Activated CD8-positive, alpha-beta memory T cell treated with anti-CD3 and anti-CD28 coated beads for 1 hour (primary cell): ENCODE results near the gene ZC3H7B.
"Not testable (repeated sequence)": the region's sequence is repeated elsewhere in the genome, so short reads cannot be mapped to it uniquely, and the experiment has no call there.

Source experiments
- DNase-seq, 2 donors: peaks; one replicate each; pipeline ENCODE4 v3.0.0-alpha.2; 2020; ENCODE audit warnings: low read depth in 1 of 2; ENCODE audit errors: extremely low read depth in 1 of 2

The ZC3H7B gene, protein sequence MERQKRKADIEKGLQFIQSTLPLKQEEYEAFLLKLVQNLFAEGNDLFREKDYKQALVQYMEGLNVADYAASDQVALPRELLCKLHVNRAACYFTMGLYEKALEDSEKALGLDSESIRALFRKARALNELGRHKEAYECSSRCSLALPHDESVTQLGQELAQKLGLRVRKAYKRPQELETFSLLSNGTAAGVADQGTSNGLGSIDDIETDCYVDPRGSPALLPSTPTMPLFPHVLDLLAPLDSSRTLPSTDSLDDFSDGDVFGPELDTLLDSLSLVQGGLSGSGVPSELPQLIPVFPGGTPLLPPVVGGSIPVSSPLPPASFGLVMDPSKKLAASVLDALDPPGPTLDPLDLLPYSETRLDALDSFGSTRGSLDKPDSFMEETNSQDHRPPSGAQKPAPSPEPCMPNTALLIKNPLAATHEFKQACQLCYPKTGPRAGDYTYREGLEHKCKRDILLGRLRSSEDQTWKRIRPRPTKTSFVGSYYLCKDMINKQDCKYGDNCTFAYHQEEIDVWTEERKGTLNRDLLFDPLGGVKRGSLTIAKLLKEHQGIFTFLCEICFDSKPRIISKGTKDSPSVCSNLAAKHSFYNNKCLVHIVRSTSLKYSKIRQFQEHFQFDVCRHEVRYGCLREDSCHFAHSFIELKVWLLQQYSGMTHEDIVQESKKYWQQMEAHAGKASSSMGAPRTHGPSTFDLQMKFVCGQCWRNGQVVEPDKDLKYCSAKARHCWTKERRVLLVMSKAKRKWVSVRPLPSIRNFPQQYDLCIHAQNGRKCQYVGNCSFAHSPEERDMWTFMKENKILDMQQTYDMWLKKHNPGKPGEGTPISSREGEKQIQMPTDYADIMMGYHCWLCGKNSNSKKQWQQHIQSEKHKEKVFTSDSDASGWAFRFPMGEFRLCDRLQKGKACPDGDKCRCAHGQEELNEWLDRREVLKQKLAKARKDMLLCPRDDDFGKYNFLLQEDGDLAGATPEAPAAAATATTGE

DNA sequence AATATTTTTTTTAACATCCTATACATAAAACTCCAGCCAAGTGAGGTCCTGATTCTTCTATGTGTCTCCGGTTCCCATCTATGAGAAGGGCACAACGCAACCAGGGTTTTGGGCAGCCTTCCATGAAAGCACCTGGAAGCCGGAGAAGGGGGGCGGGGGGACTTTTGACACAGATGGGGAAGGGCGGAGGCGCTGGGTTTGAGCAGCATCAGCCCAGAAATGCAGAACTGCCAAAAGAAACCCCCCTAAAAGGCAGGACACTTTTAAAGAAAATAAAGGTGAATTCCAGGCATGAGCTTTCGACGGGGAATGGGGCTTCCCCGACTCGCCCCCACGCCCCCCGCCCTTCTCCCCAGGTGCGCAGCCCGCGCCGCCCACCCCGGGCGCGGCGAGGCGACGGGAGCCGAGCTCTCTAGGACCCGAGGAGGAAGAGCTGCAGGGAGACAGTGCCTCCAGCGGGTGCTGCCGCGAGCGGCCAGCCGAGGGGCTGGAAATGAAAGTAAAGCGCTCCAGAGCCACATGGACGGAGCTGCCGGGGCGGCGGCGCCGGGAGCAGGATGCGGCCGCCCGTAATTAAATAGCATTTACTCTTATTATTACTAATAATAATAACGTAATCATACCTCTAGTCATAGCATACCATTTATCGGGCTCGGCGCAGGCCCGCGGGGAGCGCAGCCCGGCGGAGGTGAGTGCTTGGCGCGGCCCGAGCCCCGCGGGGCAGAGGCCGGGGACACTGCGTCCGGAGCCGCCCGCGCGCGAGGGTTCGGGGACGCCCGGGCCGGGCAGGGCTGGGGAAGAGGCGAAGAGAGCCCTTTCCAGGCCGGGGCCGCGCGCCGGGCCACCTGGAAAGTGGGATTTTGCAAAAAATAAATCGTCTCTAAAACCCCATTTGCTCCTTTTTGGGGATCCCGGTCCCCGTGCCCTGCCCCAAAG, at the start of gene ZC3H7B:
Gene ZC3H7B (plus strand): TSS at position 441 of the 936 bp plus-strand sequence. CDS start 19,136 bp downstream, outside the sequence.
- DNase-seq: peak; percentile 52 to 67

DNA sequence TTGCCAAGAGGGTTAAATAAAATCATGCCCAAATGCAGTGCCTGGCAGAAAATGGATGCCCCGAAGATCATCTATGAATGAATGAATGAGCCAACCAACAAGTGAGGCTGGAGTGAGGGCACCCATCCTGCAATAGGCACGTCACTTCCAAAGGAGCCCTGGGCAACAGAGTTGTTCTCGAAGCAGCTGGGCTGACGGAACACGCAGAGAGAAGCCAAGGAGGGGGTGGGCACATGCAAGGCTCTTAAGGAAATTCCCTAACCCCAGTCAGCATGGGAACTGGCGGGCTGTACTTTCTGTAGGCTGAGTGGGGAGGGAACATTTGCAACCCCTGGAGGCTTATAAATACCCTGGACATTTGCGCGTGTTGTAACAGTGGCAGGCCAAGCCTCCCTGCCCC, 49.0 kb upstream of the ZC3H7B start:
- DNase-seq: no peak

DNA sequence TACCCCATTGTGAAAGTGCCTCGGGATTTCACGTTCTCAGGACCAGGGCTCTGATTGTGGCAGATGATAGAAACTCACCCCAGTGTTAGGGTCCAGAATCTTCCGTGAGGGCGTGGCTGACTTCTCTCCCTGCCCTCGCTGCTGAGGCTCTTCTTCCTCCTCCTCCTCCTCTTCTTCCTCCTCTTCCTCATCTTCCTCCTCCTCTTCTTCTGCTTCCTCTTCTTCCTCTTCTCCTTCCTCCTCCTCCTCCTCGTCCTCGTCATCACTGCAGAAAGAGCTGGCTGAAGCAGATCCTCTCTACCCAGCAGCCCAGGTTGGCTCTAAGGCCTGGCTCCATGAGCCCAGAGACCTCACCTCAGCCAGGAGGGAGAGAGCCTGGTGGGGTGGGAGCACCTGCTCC, 47.1 kb upstream of the ZC3H7B start:
- no peak for DNase-seq

- DNase-seq: no peak
Measured at GRCh38 chr22:41256254-41257253, 44.8 kb upstream of the ZC3H7B start.

DNA sequence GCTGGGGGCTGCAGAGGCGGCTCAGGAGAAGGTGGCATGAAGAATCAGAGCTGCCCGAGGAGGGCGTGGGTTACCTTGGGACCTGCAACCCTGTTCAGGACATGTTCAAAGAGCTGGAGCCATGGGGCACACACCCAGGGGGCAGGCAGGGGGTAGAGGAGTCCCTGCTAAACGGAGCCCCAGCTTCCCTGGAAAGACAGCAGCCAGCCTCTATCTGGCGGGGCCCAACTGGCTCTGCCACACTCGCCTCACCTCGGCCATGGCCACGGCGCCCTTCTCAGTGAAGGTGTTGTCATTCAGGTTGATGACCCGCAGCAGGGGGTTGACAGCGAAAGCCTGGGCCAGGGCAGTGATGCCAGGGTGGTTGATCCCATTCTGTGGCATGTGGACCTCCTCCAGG, 43.6 kb upstream of the ZC3H7B start:
- DNase-seq: no peak

DNA sequence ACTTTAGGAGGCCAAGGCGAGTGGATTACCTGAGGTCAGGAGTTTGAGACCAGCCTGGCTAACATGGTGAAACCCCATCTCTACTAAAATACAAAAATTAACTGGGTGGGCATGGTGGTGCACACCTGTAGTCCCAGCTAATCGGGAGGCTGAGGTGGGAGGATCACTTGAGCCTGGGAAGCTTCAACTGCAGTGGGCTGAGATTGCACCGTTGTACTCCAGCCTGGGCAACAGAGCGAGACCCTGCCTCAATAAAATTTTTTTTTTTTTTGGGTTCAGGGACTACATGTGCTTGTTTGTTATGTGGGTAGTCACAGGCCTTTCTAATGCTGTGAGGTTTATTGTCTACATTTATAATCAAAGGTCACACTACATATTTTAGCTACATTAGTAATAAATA, 41.6 kb upstream of the ZC3H7B start:
- not testable (repeated sequence) for DNase-seq

DNA sequence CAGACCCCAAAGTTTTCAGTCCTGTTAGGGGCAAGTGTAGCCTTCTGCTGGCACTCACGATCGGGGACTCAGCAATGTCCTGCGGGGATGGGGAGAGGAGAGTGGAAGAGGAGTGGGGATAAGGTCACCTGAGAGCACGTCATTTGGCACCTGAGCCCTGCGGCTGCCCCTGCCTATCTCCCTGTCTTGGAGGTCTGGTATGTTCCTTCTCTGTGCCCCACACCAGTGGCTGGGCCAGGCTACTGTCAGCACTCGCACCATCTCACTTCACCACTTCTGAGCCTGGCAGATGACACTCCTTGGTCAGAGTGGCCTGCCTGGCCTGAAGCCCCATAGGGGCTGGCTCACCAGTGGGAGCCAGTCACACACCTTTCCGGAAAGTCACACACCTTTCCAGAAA, 40.5 kb upstream of the ZC3H7B start:
- DNase-seq: no peak

GRCh38 chr22:41261541-41262249, 39.6 kb upstream of the ZC3H7B start:
- no peak for DNase-seq

DNA sequence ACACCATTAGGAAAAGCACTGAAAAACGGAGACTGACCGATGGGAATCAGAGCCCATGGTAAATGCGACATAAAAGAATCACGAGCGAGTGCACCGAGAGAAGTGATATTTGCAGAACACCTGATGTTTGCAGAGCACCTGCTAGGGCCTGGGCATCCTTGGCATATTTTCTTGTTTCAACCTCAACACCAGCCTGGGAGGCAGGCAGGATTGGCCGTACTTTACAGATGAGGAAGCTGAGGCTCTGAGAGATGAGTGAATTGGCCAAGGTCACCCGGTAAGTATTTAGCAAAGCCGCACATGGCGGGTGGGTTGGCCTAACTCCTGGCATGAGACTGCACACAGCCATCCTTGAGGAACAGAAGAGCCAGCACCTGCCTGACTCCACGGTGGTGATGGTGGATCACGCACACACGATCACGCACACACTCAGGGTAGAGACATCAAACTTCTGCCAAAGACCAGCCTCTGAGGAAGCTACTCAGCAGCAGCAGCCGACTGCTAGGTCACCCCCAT, 39.0 kb upstream of the ZC3H7B start:
- no peak for DNase-seq

- DNase-seq: no peak
Measured at GRCh38 chr22:41263704-41264103, 37.6 kb upstream of the ZC3H7B start.

DNA sequence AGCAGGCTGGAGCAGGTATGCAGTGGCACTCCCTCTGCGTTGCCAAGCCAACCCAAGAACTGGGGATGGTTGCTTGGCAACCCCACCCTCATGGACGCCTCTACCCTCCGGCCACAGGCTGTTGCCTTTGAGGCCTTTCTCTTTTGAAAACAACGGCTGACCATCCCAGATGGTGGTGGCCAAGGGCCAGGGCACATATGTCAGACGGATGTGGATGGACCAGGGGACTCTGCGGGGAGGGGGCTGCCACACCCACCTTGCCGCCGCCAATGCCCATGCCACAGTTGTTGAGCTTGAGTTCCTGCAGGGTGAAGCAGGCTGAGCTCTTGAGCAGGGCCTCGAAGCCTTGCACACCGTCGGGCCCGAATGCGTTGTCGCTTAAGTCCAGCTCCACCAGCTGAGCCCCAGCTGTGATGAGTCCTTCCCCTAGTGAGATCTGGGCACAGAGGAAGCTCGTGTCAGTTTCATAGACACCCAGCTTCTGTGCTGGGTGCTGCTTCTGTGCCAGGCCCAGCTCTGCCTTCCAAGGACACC, 36.9 kb upstream of the ZC3H7B start:
- DNase-seq: no peak

DNA sequence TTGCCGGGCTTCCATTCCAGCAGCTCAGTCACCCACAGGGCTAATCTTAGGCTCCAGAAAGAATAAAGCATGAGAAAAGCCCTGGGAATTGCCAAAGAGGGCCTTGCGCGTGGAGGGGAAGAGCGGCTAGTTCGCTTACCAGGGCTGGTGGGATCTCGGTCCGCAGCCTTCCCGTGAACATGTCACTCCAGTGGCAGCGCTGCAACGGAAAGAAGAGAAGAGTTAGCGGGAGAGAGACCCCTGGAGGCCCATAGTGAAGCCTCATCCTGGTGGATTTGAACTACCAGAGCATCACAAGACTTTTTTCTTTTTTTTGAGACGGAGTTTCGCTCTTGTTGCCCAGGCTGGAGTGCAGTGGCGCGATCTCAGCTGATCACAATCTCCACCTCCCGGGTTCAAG, 33.4 kb upstream of the ZC3H7B start:
- DNase-seq: no peak

DNA sequence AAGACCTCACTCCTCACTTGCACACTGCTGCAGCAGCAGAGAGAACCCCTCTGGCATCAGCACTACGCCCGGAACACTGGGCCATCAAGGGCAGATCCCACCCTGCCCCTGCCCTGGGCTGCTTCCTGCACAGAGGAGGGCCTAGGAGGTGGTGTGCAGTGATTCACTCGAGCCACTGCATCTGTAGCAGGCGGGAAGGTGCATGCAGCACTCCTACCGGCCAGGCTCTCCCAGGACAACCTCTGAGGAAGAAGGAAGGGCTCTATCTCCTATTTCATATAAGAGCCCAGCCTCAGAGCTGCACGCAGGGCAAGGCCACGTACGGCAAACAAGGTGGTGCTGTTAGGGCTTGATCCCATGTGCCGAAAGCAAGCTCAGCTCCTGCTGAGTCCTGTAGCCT, 29.5 kb upstream of the ZC3H7B start:
- DNase-seq: no peak

DNA sequence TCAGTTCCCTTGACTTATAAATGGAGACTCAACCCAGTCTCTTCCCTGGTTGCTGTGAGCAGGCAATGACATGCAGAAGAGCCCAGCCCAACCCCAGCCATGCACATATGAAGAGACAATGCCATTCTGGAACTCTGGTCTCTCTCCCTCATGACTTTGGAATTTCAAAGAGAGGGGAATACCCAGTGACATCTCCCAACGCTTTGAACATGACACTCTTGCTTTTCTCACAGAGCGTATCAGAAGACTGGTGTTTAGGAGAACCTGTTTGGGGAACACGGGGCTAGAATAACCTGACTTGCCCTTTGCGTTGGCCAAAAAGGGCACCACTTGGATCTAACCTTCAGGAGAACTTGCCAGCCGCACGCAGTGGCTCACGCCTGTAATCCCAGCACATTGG, 28.2 kb upstream of the ZC3H7B start:
- no peak for DNase-seq

- no peak for DNase-seq
Measured at GRCh38 chr22:41274856-41275255, 26.5 kb upstream of the ZC3H7B start.

GRCh38 chr22:41280065-41280464, 21.3 kb upstream of the ZC3H7B start:
- no peak for DNase-seq

DNA sequence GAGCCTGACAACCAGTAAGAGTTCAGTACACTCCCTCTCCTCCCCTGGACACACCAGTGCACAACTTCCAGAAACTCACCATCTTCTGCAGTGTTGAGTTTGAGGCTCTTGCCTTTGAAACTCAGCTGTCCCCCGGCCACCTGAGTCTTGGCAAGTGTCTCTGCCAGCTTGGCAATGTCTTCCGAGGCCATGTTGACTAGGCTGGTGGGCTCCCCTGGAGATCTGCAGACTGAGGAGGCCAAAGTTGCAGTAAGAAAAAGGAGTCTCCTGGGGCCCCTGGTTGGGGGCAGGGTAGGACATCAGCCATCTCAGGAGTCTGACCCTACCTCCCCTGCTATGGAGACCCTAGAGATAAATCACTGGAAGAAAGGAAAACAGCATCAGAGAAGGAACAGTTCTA, 20.5 kb upstream of the ZC3H7B start:
- no peak for DNase-seq

GRCh38 chr22:41284465-41284864, 16.9 kb upstream of the ZC3H7B start:
- no peak for DNase-seq
